GM12875 (cell line): Measurements from ENCODE around the gene TOM1L2.
"Not testable (repeated sequence)": the region's sequence is repeated elsewhere in the genome, so short reads cannot be mapped to it uniquely, and the experiment has no call there.

Experiments used
- H3K4me3 ChIP-seq: one replicate; pipeline ENCODE4 v1.5.1; 2011; ENCODE audit warnings: low read depth, low read length, control low read depth
- CTCF ChIP-seq: IDR thresholded peaks from 2 replicates; pipeline ENCODE4 v1.5.1; 2011; ENCODE audit warnings: low read depth, mild to moderate bottlenecking, control low read depth, inconsistent platforms, low read length, moderate library complexity, borderline replicate concordance; ENCODE audit not compliant: insufficient read depth

TOM1L2 gene

GRCh38 chr17:18005496-18005895 lies 33.3 kb upstream of the TOM1L2 start:
- TF ChIP-seq CTCF: no peak
- H3K4me3 ChIP-seq: no peak overlapping the region

- TF ChIP-seq CTCF: peak; percentile 41; the same call in 1 of the 2 replicates
- no peak overlapping the region for H3K4me3 ChIP-seq
Measured at GRCh38 chr17:18004884-18005305, 32.7 kb upstream of the TOM1L2 start.

GRCh38 chr17:18004345-18004744 lies 32.1 kb upstream of the TOM1L2 start:
- no peak overlapping the region for H3K4me3 ChIP-seq
- TF ChIP-seq CTCF: no peak

- H3K4me3 ChIP-seq: no peak overlapping the region
- no peak for TF ChIP-seq CTCF
Measured at GRCh38 chr17:18002171-18002570, 30.0 kb upstream of the TOM1L2 start.

GRCh38 chr17:18000030-18000408 lies 27.8 kb upstream of the TOM1L2 start:
- H3K4me3 ChIP-seq: no peak overlapping the region
- TF ChIP-seq CTCF: no peak

GRCh38 chr17:17999364-18000029 lies 27.3 kb upstream of the TOM1L2 start:
- no peak overlapping the region for H3K4me3 ChIP-seq
- no peak for TF ChIP-seq CTCF

- no peak overlapping the region for H3K4me3 ChIP-seq
- TF ChIP-seq CTCF: no peak
Measured at GRCh38 chr17:17998934-17999333, 26.7 kb upstream of the TOM1L2 start.

- H3K4me3 ChIP-seq: not testable (repeated sequence)
Measured at GRCh38 chr17:17995887-17996286, 23.7 kb upstream of the TOM1L2 start.
